Esophagus muscularis mucosa (tissue), 3 donors: ENCODE data around the gene THBS3.

Source experiments
- CTCF ChIP-seq, 3 experiments: fragments of 200-600 bp in 2 of 3; fragments of 450-650 bp in 1 of 3; sonication (generic) in 2 of 3; IDR thresholded peaks; one replicate each; pipeline ENCODE4 v1.5.1; 2017 to 2019; ENCODE audit warnings: antibody characterized with exemption in 3 of 3, mild to moderate bottlenecking in 2 of 3, moderate library complexity in 1 of 3
- POLR2A ChIP-seq: fragments of 450-650 bp; IDR thresholded peaks from one replicate; pipeline ENCODE4 v1.6.1; 2017; ENCODE audit warnings: antibody characterized with exemption, moderate library complexity, mild to moderate bottlenecking, low read depth

GRCh38 chr1:155177192-155177917 is 30.3 kb downstream of the THBS3 start:
- TF ChIP-seq POLR2A (no peak), CTCF (IDR thresholded peaks at IDR 0.05) (no peak)
